Mucosa of descending colon (tissue), 3 donors: ENCODE results near the gene MMP10. TPM values are rescaled to one million over a fixed set of nuclear protein-coding genes. Genes with fewer than 3 reads are reported as not detected.

ENCODE experiments used
- ATAC-seq: fragments of 200-7000 bp; cut with Tn5 transposase; one replicate; pipeline ENCODE4 v1.9.1; 2020; ENCODE audit warnings: mild to moderate bottlenecking, moderate library complexity
- DNase-seq, 3 donors: peaks; one replicate each; pipeline ENCODE4 v3.0.0-alpha.2; 2020
- H3K36me3 ChIP-seq: fragments of 200-600 bp; one replicate; pipeline ENCODE4 v1.8.0; 2021; ENCODE audit warnings: low read depth, mild to moderate bottlenecking
- H3K4me1 ChIP-seq: fragments of 200-600 bp; one replicate; pipeline ENCODE4 v1.8.0; 2021; ENCODE audit warnings: low read depth, mild to moderate bottlenecking
- H3K4me3 ChIP-seq: fragments of 200-600 bp; one replicate; pipeline ENCODE4 v1.8.0; 2021; ENCODE audit warnings: mild to moderate bottlenecking
- H3K9me3 ChIP-seq: fragments of 200-600 bp; one replicate; pipeline ENCODE4 v1.8.0; 2021; ENCODE audit warnings: mild to moderate bottlenecking
- intact Hi-C, 2 donors: fragments of 100-400 bp; cut with DNase I in 1 of 2; cut with micrococcal nuclease in 1 of 2; formaldehyde crosslinking; loops; one replicate each; pipeline versions ENCODE4 v1.11.0 to v1.11.1; 2022; cut with DNase I, micrococcal nuclease
- total RNA-seq, 3 donors: library from RNA; stranded (reverse); fragmentation: NEBNext Ultra II Directional in 2 of 3; extraction: Animal tissue kit (Norgen Biotek cat#: 25700) in 2 of 3; gene quantifications; one replicate each; pipeline versions ENCODE4 v1.2.1 to v1.2.4, GENCODE V29; 2021 to 2023
- TF ChIP-seq, protein P1 (sequence below): fragments of 200-600 bp; IDR thresholded peaks from one replicate; pipeline ENCODE4 v1.8.0; 2022; ENCODE audit warnings: antibody characterized with exemption, mild to moderate bottlenecking
- donor health status: DM: no; HTN: no; CAD: no; lungs with moderate emphysema.
- donor health status: DM: no; HTN: no; CAD: no.
- donor health status: DM: no; HTN: yes; CAD: no.

Gene MMP10
- total RNA-seq, 3 donors from 2014 or later = 0.16 TPM; not detected in 2

DNA sequence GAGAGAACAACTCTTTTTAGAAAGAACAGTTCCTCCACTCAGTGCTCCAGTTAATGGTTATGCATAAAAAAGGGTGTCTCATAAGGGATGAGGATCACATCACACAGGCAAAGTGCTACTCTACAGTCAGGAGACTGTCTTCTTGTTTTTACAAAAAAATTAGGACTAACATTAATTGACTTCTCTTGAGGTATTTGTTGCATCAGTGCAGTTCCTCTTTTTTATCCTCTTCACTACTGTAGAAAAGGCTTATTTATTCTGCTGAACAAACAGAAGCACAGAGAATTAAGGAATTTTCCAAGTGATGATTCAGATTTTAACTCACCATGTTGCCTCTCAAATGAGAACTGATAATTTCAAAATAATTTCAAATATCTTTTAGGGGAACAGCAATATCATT is 57.6 kb downstream of the MMP10 start:
- TF ChIP-seq, protein P1, sequence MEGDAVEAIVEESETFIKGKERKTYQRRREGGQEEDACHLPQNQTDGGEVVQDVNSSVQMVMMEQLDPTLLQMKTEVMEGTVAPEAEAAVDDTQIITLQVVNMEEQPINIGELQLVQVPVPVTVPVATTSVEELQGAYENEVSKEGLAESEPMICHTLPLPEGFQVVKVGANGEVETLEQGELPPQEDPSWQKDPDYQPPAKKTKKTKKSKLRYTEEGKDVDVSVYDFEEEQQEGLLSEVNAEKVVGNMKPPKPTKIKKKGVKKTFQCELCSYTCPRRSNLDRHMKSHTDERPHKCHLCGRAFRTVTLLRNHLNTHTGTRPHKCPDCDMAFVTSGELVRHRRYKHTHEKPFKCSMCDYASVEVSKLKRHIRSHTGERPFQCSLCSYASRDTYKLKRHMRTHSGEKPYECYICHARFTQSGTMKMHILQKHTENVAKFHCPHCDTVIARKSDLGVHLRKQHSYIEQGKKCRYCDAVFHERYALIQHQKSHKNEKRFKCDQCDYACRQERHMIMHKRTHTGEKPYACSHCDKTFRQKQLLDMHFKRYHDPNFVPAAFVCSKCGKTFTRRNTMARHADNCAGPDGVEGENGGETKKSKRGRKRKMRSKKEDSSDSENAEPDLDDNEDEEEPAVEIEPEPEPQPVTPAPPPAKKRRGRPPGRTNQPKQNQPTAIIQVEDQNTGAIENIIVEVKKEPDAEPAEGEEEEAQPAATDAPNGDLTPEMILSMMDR = no peak
- Histone ChIP-seq H3K4me1 (no peaks in the 10 kb centered on the region), H3K36me3 (no peaks in the 10 kb centered on the region), H3K9me3 (no peaks in the 10 kb centered on the region), H3K4me3 (no peak overlapping the region)
- DNase-seq (no peak), ATAC-seq (no peak)
- intact Hi-C loops = no loop called here

Other genes with a start within 250 kb of the MMP10 start
- not detected for gene MMP7, start 249.9 kb downstream of the MMP10 start, total RNA-seq
- gene MMP20, start 155.3 kb downstream of the MMP10 start, total RNA-seq = not detected
- gene MMP27, start 74.9 kb downstream of the MMP10 start, total RNA-seq = under 1 TPM in 1 of 3 donors, not detected in 2; 0.16 TPM
- gene MMP8, start 55.7 kb downstream of the MMP10 start, total RNA-seq = not detected
- gene MMP1, start 17.5 kb upstream of the MMP10 start, total RNA-seq = under 1 TPM; 0.20 to 0.67 (median 0.47) TPM
- 1 to 10 TPM in 1 of 3 donors, under 1 TPM in 1, not detected in 1; 0.47 to 1.3 TPM for gene MMP3, start 63.0 kb upstream of the MMP10 start, total RNA-seq
- gene MMP12, start 94.4 kb upstream of the MMP10 start, total RNA-seq = 10 to 100 TPM in 1 of 3 donors, 1 to 10 TPM in 2; 2.7 to 17.5 (median 5.4) TPM
- not detected for gene MMP13, start 175.1 kb upstream of the MMP10 start, total RNA-seq